Activated CD8-positive, alpha-beta memory T cell treated with anti-CD3 and anti-CD28 coated beads, Interleukin-2, amount 50 U/mL, for 1 hour (primary cell): Measurements from ENCODE around the gene SUSD4.

Source experiments
- DNase-seq: peaks from one replicate; pipeline ENCODE4 v3.0.0-alpha.2; 2020; ENCODE audit errors: extremely low read depth

SUSD4 gene

GRCh38 chr1:223214261-223214807, 149.6 kb downstream of the SUSD4 start:
- no peak for DNase-seq

- no peak for DNase-seq
Observed at GRCh38 chr1:223212441-223212840, 151.5 kb downstream of the SUSD4 start.

- DNase-seq = no peak
Observed at GRCh38 chr1:223211323-223211985, 152.5 kb downstream of the SUSD4 start.

- DNase-seq = no peak
Observed at GRCh38 chr1:223210788-223211120, 153.2 kb downstream of the SUSD4 start.

- no peak for DNase-seq
Observed at GRCh38 chr1:223209992-223210787, 153.8 kb downstream of the SUSD4 start.

GRCh38 chr1:223209293-223209898, 154.6 kb downstream of the SUSD4 start:
- DNase-seq = no peak

GRCh38 chr1:223208164-223209076, 155.6 kb downstream of the SUSD4 start:
- no peak for DNase-seq

- no peak for DNase-seq
Observed at GRCh38 chr1:223207293-223208066, 156.5 kb downstream of the SUSD4 start.

- DNase-seq = no peak
Observed at GRCh38 chr1:223204424-223204823, 159.6 kb downstream of the SUSD4 start.

GRCh38 chr1:223203694-223204093, 160.3 kb downstream of the SUSD4 start:
- no peak for DNase-seq

- no peak for DNase-seq
Observed at GRCh38 chr1:223203034-223203408, 161.0 kb downstream of the SUSD4 start.

GRCh38 chr1:223202376-223203033, 161.5 kb downstream of the SUSD4 start:
- DNase-seq = no peak

- no peak for DNase-seq
Observed at GRCh38 chr1:223201967-223202366, 162.0 kb downstream of the SUSD4 start.

GRCh38 chr1:223200903-223201302, 163.1 kb downstream of the SUSD4 start:
- no peak for DNase-seq

- no peak for DNase-seq
Observed at GRCh38 chr1:223199094-223199647, 164.8 kb downstream of the SUSD4 start.

- no peak for DNase-seq
Observed at GRCh38 chr1:223198628-223198965, 165.4 kb downstream of the SUSD4 start.

- DNase-seq = no peak
Observed at GRCh38 chr1:223197923-223198627, 165.9 kb downstream of the SUSD4 start.

- DNase-seq = peak; percentile 1
Observed at GRCh38 chr1:223189903-223190724, 173.9 kb downstream of the SUSD4 start.

- no peak for DNase-seq
Observed at GRCh38 chr1:223189525-223189902, 174.5 kb downstream of the SUSD4 start.
